Neural progenitor cell (in vitro differentiated cells): ENCODE results near the gene COL15A1.

ENCODE experiments used
- EZH2 ChIP-seq: fragments of 200-600 bp; sonication (generic); IDR thresholded peaks from 2 replicates; pipeline ENCODE4 v1.6.1; 2017; ENCODE audit warnings: antibody characterized with exemption, mild to moderate bottlenecking, moderate library complexity
- EZH2phosphoT487 ChIP-seq: fragments of 200-600 bp; sonication (generic); IDR thresholded peaks from 2 replicates; pipeline ENCODE4 v1.6.1; 2017; ENCODE audit warnings: antibody characterized with exemption
- TF ChIP-seq, protein P1 (sequence below): fragments of 200-600 bp; sonication (generic); IDR thresholded peaks from 2 replicates; pipeline ENCODE4 v1.5.1; 2017; ENCODE audit warnings: antibody characterized with exemption, mild to moderate bottlenecking

DNA sequence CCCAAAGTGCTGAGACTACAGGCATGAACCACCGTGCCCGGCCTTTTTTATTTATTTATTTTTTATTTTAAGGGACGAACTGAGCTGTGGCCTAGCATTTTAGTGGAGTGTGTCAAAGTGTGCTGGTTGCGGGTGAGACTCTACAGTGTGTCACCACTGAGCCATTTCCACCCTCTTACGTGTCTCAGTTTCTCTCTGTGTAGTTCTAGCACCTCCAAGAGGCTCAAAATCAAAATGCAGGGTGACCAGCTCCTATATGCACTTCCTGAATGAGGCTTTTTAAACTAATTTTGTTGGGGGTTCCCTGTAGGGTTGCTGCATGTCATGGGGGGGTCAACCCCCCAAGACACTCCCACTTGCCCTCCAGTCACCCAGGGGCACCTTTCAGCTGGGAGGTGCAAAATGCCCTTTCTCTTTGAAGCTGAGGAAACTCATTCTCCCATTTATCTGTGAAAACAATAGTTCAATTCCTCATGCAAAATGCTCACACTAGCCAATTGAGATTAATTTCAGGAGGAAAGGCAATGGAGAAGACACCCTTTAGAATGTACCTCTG lies 69.3 kb downstream of the COL15A1 start:
- TF ChIP-seq, protein P1, sequence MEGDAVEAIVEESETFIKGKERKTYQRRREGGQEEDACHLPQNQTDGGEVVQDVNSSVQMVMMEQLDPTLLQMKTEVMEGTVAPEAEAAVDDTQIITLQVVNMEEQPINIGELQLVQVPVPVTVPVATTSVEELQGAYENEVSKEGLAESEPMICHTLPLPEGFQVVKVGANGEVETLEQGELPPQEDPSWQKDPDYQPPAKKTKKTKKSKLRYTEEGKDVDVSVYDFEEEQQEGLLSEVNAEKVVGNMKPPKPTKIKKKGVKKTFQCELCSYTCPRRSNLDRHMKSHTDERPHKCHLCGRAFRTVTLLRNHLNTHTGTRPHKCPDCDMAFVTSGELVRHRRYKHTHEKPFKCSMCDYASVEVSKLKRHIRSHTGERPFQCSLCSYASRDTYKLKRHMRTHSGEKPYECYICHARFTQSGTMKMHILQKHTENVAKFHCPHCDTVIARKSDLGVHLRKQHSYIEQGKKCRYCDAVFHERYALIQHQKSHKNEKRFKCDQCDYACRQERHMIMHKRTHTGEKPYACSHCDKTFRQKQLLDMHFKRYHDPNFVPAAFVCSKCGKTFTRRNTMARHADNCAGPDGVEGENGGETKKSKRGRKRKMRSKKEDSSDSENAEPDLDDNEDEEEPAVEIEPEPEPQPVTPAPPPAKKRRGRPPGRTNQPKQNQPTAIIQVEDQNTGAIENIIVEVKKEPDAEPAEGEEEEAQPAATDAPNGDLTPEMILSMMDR = no peak
- no peak for TF ChIP-seq EZH2phosphoT487
- no peak for TF ChIP-seq EZH2
